Liver (tissue), 9 donors: ENCODE results near the gene MSH3. TPM values are rescaled to one million over a fixed set of nuclear protein-coding genes. Genes with fewer than 3 reads are reported as not detected.

ENCODE experiments used
- DNase-seq: peaks from one replicate; pipeline ENCODE4 v3.0.0-alpha.2; 2017; ENCODE audit warnings: low spot score
- H3K27ac ChIP-seq, 2 donors: one replicate each; pipeline ENCODE4 v1.7.0; 2013; ENCODE audit warnings: inconsistent platforms in 2 of 2, low read length in 2 of 2, control low read depth in 1 of 2, low read depth in 1 of 2, mild to moderate bottlenecking in 1 of 2
- H3K27me3 ChIP-seq, 4 donors: one replicate each; pipeline versions ENCODE4 v1.6.1 to v1.7.0; 2013; ENCODE audit warnings: low read length in 3 of 4, inconsistent platforms in 1 of 4, mild to moderate bottlenecking in 1 of 4, moderate library complexity in 1 of 4; ENCODE audit not compliant: control insufficient read depth in 4 of 4, insufficient read depth in 4 of 4
- H3K36me3 ChIP-seq, 4 donors: one replicate each; pipeline versions ENCODE4 v1.6.1 to v1.7.0; 2013; ENCODE audit warnings: low read length in 3 of 4, mild to moderate bottlenecking in 3 of 4, low read depth in 1 of 4, moderate library complexity in 1 of 4; ENCODE audit not compliant: control insufficient read depth in 4 of 4, insufficient read depth in 3 of 4
- H3K4me1 ChIP-seq, 4 donors: one replicate each; pipeline versions ENCODE4 v1.6.1 to v1.7.0; 2013; ENCODE audit warnings: low read length in 3 of 4, mild to moderate bottlenecking in 3 of 4, moderate library complexity in 1 of 4; ENCODE audit not compliant: control insufficient read depth in 4 of 4, insufficient read depth in 4 of 4
- H3K4me3 ChIP-seq, 3 donors: one replicate each; pipeline versions ENCODE4 v1.6.1 to v1.7.0; 2013; ENCODE audit warnings: low read length in 3 of 3, control low read depth in 1 of 3, low read depth in 1 of 3, mild to moderate bottlenecking in 1 of 3
- H3K9ac ChIP-seq, 2 donors: one replicate each; pipeline ENCODE4 v1.7.0; 2013; ENCODE audit warnings: low read length in 2 of 2, mild to moderate bottlenecking in 2 of 2, moderate library complexity in 2 of 2, control low read depth in 1 of 2, low read depth in 1 of 2
- H3K9me3 ChIP-seq, 4 donors: one replicate each; pipeline versions ENCODE4 v1.6.1 to v1.7.0; 2013; ENCODE audit warnings: low read length in 3 of 4; ENCODE audit not compliant: control insufficient read depth in 4 of 4
- FOXA1 ChIP-seq: IDR thresholded peaks from 2 replicates; pipeline ENCODE4 v1.6.1; 2016; ENCODE audit warnings: antibody characterized with exemption
- FOXA2 ChIP-seq: IDR thresholded peaks from 2 replicates; pipeline ENCODE4 v1.6.1; 2016; ENCODE audit warnings: antibody characterized with exemption
- HNF4G ChIP-seq: IDR thresholded peaks from 2 replicates; pipeline ENCODE4 v1.6.1; 2016; ENCODE audit warnings: antibody characterized with exemption
- JUND ChIP-seq, 2 donors: IDR thresholded peaks; 2 replicates each; pipeline ENCODE4 v1.6.1; 2016; ENCODE audit warnings: antibody characterized with exemption in 2 of 2
- NR2F2 ChIP-seq: IDR thresholded peaks from 2 replicates; pipeline ENCODE4 v1.6.1; 2016; ENCODE audit warnings: antibody characterized with exemption
- RAD21 ChIP-seq, 2 donors: IDR thresholded peaks; 2 replicates each; pipeline ENCODE4 v1.6.1; 2016; ENCODE audit warnings: antibody characterized with exemption in 2 of 2, mild to moderate bottlenecking in 2 of 2
- RXRA ChIP-seq, 2 donors: IDR thresholded peaks; 2 replicates each; pipeline ENCODE4 v1.6.1; 2017 to 2018; ENCODE audit warnings: antibody characterized with exemption in 2 of 2, mild to moderate bottlenecking in 1 of 2
- SP1 ChIP-seq: IDR thresholded peaks from 2 replicates; pipeline ENCODE4 v1.6.1; 2018; ENCODE audit warnings: antibody characterized with exemption, mild to moderate bottlenecking
- TAF1 ChIP-seq: conservative IDR thresholded peaks from 2 replicates; pipeline ENCODE4 v1.6.1; 2016; ENCODE audit warnings: antibody characterized with exemption, mild to moderate bottlenecking
- YY1 ChIP-seq: IDR thresholded peaks from 2 replicates; pipeline ENCODE4 v1.6.1; 2016; ENCODE audit warnings: antibody characterized with exemption, mild to moderate bottlenecking
- WGBS: extraction: QIAGEN DNeasy Blood & Tissue Kit; methylation state at CpG from one replicate; pipeline ENCODE4 v1.1.7; 2013; 5-methylcytosine and 5-hydroxymethylcytosine counted together
- polyA plus RNA-seq, 2 donors: library from polyadenylated mRNA; stranded (reverse) in 1 of 2; unstranded in 1 of 2; fragments of 200-250 nt in 1 of 2; fragments of >200 nt in 1 of 2; fragmentation: Nextera tagmentation in 1 of 2; extraction: Ambion mirVana in 1 of 2; gene quantifications; one replicate each; pipeline versions ENCODE4 v1.2.1 to v1.2.3, GENCODE V29; 2013 to 2015
- total RNA-seq, 2 donors: library from RNA; depleted of rRNA; stranded (reverse); fragments of >200 nt; gene quantifications; one replicate each; pipeline ENCODE4 v1.2.3, GENCODE V29; 2014
- TF ChIP-seq, protein P1 (sequence below): IDR thresholded peaks from 2 replicates; pipeline ENCODE4 v1.6.1; 2016; ENCODE audit warnings: antibody characterized with exemption, mild to moderate bottlenecking
- TF ChIP-seq, protein P2 (sequence below): IDR thresholded peaks from 2 replicates; pipeline ENCODE4 v1.6.1; 2016; ENCODE audit warnings: antibody characterized with exemption
- TF ChIP-seq, protein P3 (sequence below): IDR thresholded peaks from 2 replicates; pipeline ENCODE4 v1.6.1; 2016; ENCODE audit warnings: antibody characterized with exemption
- donor health status: healthy.
- donor health status: healthy.
- donor health status: healthy.
- donor health status: healthy.
- donor health status: healthy.

The MSH3 gene
- total and polyA plus RNA-seq, 4 donors = 3.0 to 19.1 (median 7.9) TPM

DNA sequence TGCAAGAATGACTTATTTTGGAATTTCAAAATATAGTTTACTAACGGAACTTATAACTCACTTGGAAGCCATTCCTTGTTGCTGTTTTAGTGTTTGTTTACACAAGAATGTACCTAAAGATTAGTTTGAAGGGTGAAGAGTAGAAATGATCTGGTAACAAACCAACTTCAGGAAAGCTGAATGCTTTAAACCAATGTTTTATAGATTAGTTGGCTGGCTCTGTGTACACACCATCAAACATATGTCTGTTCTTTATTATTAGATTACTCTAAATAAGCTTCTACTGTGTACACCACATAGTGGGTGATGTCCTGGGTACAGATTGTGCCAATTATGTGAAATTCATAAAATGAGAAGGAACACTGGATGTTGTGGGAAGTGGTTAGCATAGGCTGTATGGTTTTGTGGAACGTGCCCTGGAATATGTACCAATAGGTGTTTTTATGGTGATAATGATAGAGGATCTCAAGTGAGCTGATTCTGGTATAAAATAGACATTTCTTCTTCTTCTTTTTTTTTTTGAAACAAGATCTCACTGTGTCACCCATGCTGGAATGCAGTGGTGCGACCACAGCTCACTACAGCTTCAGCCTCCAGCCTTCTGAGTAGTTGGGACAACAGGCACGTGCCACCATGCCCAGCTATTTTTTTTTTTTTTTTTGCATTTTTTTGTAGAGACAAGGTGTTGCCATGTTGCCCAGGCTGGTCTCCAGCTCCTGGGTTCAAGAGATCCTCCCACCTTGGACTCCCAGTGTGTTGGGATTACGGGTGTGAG lies 109.6 kb downstream of the MSH3 start:
- Histone ChIP-seq H3K4me1 (no peaks in the 10 kb centered on the region), H3K9me3 (no peaks in the 10 kb centered on the region), H3K4me3 (no peak overlapping the region), H3K27me3 (no peaks in the 10 kb centered on the region), H3K36me3 (peaks cover 0 to 12% (median 5%) of the 10 kb centered on the region in 4 donors), H3K9ac (no peak overlapping the region), H3K27ac (no peak overlapping the region)
- no peak for DNase-seq
- TF ChIP-seq, protein P1, sequence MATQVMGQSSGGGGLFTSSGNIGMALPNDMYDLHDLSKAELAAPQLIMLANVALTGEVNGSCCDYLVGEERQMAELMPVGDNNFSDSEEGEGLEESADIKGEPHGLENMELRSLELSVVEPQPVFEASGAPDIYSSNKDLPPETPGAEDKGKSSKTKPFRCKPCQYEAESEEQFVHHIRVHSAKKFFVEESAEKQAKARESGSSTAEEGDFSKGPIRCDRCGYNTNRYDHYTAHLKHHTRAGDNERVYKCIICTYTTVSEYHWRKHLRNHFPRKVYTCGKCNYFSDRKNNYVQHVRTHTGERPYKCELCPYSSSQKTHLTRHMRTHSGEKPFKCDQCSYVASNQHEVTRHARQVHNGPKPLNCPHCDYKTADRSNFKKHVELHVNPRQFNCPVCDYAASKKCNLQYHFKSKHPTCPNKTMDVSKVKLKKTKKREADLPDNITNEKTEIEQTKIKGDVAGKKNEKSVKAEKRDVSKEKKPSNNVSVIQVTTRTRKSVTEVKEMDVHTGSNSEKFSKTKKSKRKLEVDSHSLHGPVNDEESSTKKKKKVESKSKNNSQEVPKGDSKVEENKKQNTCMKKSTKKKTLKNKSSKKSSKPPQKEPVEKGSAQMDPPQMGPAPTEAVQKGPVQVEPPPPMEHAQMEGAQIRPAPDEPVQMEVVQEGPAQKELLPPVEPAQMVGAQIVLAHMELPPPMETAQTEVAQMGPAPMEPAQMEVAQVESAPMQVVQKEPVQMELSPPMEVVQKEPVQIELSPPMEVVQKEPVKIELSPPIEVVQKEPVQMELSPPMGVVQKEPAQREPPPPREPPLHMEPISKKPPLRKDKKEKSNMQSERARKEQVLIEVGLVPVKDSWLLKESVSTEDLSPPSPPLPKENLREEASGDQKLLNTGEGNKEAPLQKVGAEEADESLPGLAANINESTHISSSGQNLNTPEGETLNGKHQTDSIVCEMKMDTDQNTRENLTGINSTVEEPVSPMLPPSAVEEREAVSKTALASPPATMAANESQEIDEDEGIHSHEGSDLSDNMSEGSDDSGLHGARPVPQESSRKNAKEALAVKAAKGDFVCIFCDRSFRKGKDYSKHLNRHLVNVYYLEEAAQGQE = no peak
- TF ChIP-seq JUND (IDR thresholded peaks at IDR 0.05) = no peak
- TF ChIP-seq, protein P2, sequence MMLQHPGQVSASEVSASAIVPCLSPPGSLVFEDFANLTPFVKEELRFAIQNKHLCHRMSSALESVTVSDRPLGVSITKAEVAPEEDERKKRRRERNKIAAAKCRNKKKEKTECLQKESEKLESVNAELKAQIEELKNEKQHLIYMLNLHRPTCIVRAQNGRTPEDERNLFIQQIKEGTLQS = no peak
- TF ChIP-seq NR2F2 = no peak
- TF ChIP-seq TAF1 = no peak
- TF ChIP-seq, protein P3, sequence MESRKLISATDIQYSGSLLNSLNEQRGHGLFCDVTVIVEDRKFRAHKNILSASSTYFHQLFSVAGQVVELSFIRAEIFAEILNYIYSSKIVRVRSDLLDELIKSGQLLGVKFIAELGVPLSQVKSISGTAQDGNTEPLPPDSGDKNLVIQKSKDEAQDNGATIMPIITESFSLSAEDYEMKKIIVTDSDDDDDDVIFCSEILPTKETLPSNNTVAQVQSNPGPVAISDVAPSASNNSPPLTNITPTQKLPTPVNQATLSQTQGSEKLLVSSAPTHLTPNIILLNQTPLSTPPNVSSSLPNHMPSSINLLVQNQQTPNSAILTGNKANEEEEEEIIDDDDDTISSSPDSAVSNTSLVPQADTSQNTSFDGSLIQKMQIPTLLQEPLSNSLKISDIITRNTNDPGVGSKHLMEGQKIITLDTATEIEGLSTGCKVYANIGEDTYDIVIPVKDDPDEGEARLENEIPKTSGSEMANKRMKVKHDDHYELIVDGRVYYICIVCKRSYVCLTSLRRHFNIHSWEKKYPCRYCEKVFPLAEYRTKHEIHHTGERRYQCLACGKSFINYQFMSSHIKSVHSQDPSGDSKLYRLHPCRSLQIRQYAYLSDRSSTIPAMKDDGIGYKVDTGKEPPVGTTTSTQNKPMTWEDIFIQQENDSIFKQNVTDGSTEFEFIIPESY = no peak
- no peak for TF ChIP-seq RAD21 (IDR thresholded peaks at IDR 0.05)
- no peak for TF ChIP-seq FOXA1
- TF ChIP-seq FOXA2 = no peak
- TF ChIP-seq RXRA (IDR thresholded peaks at IDR 0.05) = no peak
- no peak for TF ChIP-seq SP1
- no peak for TF ChIP-seq HNF4G
- TF ChIP-seq YY1 = no peak
- 94% methylated on average over 5 of the region's 5 CpGs for WGBS

DNA sequence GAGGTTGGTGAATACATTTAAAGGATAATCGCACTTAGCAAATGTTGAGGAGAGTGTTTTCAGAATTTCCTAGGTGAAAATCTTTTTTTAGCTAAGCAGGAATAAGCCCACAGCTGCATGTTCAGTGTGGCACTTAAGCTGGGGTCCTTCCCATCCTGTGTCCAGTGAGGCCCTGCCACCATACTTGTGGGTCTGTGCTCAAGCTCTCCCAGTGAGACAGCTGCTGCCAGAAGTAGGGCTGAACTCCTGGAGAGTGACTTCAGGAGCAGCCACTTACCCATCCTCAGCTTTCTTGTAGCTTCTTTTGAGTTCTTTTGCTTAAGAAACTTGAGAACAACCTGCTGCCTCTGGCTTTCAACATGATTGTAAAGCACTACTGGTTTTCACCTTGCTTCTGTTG lies 110.3 kb downstream of the MSH3 start:
- no peak for TF ChIP-seq NR2F2
- TF ChIP-seq, protein P2 = no peak
- TF ChIP-seq JUND (IDR thresholded peaks at IDR 0.05) = no peak
- no peaks in the 10 kb centered on the region for H3K27me3 ChIP-seq
- H3K9me3 ChIP-seq = no peaks in the 10 kb centered on the region
- H3K4me1 ChIP-seq = no peaks in the 10 kb centered on the region
- H3K27ac ChIP-seq = no peak overlapping the region
- peaks cover 0 to 12% (median 6%) of the 10 kb centered on the region in 4 donors for H3K36me3 ChIP-seq
- no peak for DNase-seq
- H3K9ac ChIP-seq = no peak overlapping the region
- WGBS = 97% methylated on average over 1 of the region's 1 CpG
- no peak overlapping the region for H3K4me3 ChIP-seq
